Right lobe of liver (tissue), 6 donors: ENCODE data around the gene CMC4. TPM values are rescaled to one million over a fixed set of nuclear protein-coding genes. Genes with fewer than 3 reads are reported as not detected.
A peak's percentile ranks its signal among the peaks of the same experiment; 100 is the strongest.

Experiments used
- ATAC-seq, 4 donors: fragments of 200-7000 bp; cut with Tn5 transposase; one replicate each; pipeline ENCODE4 v1.9.1; 2020; ENCODE audit warnings: mild to moderate bottlenecking in 4 of 4, moderate library complexity in 4 of 4
- DNase-seq, 3 donors: peaks; one replicate each; pipeline ENCODE4 v3.0.0-alpha.2; 2020
- H3K27ac ChIP-seq, 3 donors: fragments of 200-600 bp; one replicate each; pipeline ENCODE4 v1.8.0; 2022
- H3K27me3 ChIP-seq, 2 donors: fragments of 200-600 bp; one replicate each; pipeline ENCODE4 v1.8.0; 2022
- H3K36me3 ChIP-seq, 4 donors: fragments of 200-600 bp; sonication (generic) in 1 of 4; one replicate each; pipeline versions ENCODE4 v1.5.1 to v1.8.0; 2017 to 2022; ENCODE audit warnings: control low read depth in 1 of 4
- H3K4me1 ChIP-seq, 4 donors: fragments of 200-600 bp; sonication (generic) in 1 of 4; one replicate each; pipeline versions ENCODE4 v1.5.1 to v1.8.0; 2017 to 2022; ENCODE audit warnings: control low read depth in 1 of 4
- H3K4me3 ChIP-seq, 3 donors: fragments of 200-600 bp; one replicate each; pipeline ENCODE4 v1.8.0; 2022
- H3K9me3 ChIP-seq, 4 donors: fragments of 200-600 bp; sonication (generic) in 1 of 4; one replicate each; pipeline versions ENCODE4 v1.5.1 to v1.8.0; 2017 to 2022; ENCODE audit warnings: control low read depth in 1 of 4
- POLR2A ChIP-seq: fragments of 450-650 bp; IDR thresholded peaks from one replicate; pipeline ENCODE4 v1.6.1; 2017; ENCODE audit warnings: antibody characterized with exemption, mild to moderate bottlenecking
- WGBS: methylation state at CpG from one replicate; pipeline ENCODE4 v1.1.6; 2018; ENCODE audit warnings: low coverage, low lambda C conversion rate; ENCODE audit not compliant: insufficient coverage; ENCODE audit errors: missing lambda C conversion rate; 5-methylcytosine and 5-hydroxymethylcytosine counted together
- intact Hi-C, 2 donors: fragments of 100-400 bp; cut with DNase I; formaldehyde crosslinking; loops; one replicate each; pipeline versions ENCODE4 v1.11.2 to v1.14.1; 2022
- total RNA-seq, 6 experiments: library from RNA; depleted of rRNA in 2 of 6; stranded (reverse); fragments of >200 nt in 2 of 6; fragmentation: NEBNext Ultra II Directional in 3 of 6; extraction: Animal tissue kit (Norgen Biotek cat#: 25700) in 3 of 6; gene quantifications; one replicate each; pipeline versions ENCODE4 v1.1.0 to v1.2.4, GENCODE V29; 2016 to 2023
- TF ChIP-seq, protein P1 (sequence below), 4 donors: fragments of 200-600 bp in 3 of 4; fragments of 450-650 bp in 1 of 4; IDR thresholded peaks; one replicate each; pipeline versions ENCODE4 v1.5.1 to v1.8.0; 2016 to 2022; ENCODE audit warnings: antibody characterized with exemption in 4 of 4, mild to moderate bottlenecking in 2 of 4
- donor health status: DM: no; HTN: yes; CAD: no.
- donor health status: DM: no; HTN: no; CAD: no.
- donor health status: DM: no; HTN: no; CAD: no.
- donor health status: DM: no; HTN: yes; CAD: no.
- donor health status: DM: no; HTN: yes; CAD: no.

Gene CMC4
- total RNA-seq, 6 experiments from 2014 or later, result 3.9 to 12.2 (median 7.6) TPM

DNA sequence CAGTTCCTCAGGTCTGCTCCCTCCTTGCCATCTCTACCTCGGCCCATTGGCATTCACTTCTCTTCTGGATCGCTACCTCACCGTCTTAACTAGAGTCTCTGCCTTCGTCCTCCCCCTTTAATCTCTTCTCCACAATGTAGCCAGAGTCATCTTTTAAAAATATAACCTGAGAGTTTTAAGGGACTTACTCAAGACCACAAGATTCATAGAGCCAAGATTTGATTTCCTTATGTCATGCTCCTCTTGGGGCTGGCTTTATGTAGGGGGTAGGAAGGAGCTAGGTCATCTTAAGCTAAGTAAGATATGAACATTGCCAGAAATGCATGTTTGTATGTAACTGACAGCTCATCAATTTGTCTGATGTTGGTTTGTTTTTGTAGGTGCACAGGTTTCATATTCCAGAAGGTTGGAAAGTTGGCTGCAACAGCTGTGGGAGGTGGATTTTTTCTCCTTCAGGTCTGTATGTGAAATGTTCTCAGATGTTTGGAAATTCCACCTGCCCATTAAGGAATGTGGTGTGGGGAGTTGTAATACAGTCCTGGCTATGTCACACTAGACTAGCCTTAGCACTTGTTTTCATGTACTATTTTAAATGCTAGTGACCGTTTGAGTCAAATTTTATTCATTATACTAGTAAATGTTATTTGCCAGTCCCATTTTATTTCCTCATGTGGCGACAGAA lies 24.7 kb downstream of the CMC4 start:
- Histone ChIP-seq H3K27me3 (no peaks in the 10 kb centered on the region), H3K36me3 (no peaks in the 10 kb centered on the region), H3K4me3 (no peak overlapping the region), H3K27ac (no peak overlapping the region), H3K9me3 (no peaks in the 10 kb centered on the region), H3K4me1 (no peaks in the 10 kb centered on the region)
- intact Hi-C loops, result no loop called here
- WGBS, result 57% methylated on average over 6 of the region's 6 CpGs
- TF ChIP-seq POLR2A, result no peak
- TF ChIP-seq, protein P1, sequence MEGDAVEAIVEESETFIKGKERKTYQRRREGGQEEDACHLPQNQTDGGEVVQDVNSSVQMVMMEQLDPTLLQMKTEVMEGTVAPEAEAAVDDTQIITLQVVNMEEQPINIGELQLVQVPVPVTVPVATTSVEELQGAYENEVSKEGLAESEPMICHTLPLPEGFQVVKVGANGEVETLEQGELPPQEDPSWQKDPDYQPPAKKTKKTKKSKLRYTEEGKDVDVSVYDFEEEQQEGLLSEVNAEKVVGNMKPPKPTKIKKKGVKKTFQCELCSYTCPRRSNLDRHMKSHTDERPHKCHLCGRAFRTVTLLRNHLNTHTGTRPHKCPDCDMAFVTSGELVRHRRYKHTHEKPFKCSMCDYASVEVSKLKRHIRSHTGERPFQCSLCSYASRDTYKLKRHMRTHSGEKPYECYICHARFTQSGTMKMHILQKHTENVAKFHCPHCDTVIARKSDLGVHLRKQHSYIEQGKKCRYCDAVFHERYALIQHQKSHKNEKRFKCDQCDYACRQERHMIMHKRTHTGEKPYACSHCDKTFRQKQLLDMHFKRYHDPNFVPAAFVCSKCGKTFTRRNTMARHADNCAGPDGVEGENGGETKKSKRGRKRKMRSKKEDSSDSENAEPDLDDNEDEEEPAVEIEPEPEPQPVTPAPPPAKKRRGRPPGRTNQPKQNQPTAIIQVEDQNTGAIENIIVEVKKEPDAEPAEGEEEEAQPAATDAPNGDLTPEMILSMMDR (IDR thresholded peaks at IDR 0.05), result no peak
- no peak for ATAC-seq
- DNase-seq, result no peak

DNA sequence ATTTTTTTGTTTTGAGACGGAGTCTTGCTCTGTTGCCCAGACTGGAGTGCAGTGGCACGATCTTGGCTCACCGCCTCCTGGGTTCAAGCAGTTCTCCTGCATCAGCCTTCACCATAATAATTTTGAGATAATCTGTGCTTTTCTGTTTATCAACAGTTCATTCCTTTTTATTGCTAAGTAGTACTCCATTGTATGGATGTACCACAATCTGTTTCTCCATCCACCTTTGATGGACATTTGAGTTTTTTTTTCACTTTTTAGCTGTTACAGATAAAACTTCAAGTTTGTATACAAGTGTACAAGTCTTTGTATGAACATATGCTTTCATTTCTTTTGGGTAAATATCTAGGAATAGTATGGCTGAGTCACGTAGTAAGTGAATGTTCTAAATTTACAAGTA lies 35.2 kb downstream of the CMC4 start:
- TF ChIP-seq, protein P1 (IDR thresholded peaks at IDR 0.05), result no peak
- no peak for TF ChIP-seq POLR2A
- intact Hi-C loops, result no loop called here
- H3K9me3 ChIP-seq, result no peaks in the 10 kb centered on the region
- H3K36me3 ChIP-seq, result no peaks in the 10 kb centered on the region
- H3K27ac ChIP-seq, result no peak overlapping the region
- H3K27me3 ChIP-seq, result no peaks in the 10 kb centered on the region
- WGBS, result 70% methylated on average over 4 of the region's 4 CpGs
- no peaks in the 10 kb centered on the region for H3K4me1 ChIP-seq
- no peak for ATAC-seq
- DNase-seq, result no peak
- no peak overlapping the region for H3K4me3 ChIP-seq

DNA sequence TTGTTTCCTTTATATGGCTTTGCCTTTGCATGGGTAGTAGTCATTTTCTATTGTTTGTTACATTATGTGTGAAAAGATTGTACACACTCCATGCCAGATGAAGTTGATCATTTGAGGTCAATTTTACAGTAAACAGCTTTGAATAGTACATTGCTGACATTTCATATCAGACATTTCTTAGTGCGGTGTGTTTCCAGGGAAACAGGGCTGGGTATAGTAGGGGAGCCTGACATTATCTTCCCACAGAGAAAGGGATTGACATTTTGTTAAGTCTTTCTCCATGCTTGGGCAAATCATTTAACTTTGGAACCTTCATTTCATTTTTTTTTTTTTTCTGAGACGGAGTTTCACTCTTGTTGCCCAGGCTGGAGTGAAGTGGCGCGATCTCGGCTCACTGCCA lies 39.3 kb downstream of the CMC4 start:
- no peak for TF ChIP-seq POLR2A
- TF ChIP-seq, protein P1 (IDR thresholded peaks at IDR 0.05), result no peak
- Histone ChIP-seq H3K27ac (no peak overlapping the region), H3K9me3 (no peaks in the 10 kb centered on the region), H3K4me3 (no peak overlapping the region), H3K36me3 (no peaks in the 10 kb centered on the region), H3K27me3 (no peaks in the 10 kb centered on the region), H3K4me1 (no peaks in the 10 kb centered on the region)
- WGBS, result 59% methylated on average over 5 of the region's 5 CpGs
- ATAC-seq, result no peak
- intact Hi-C loops, result no loop called here
- DNase-seq, result no peak

DNA sequence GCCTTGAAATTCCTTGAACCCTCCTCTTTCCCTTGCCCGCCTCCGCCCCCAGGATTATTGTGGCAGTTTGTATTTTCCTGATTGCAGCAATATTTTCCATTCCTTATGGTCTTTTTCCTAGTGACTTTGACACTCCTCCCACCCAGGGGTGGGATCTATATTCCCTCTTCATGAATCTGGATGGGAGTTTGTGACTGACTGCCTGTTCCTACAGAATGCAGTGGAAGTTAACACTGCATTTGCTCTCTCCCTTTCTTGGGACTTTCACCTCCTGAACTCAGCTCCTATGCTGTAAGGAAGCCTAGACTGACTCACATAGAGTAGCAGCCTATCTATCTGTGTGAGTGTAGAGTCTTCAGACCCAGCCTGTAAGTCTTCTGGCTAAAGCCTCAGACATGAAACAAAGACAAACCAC lies 42.1 kb downstream of the CMC4 start:
- Histone ChIP-seq H3K9me3 (no peaks in the 10 kb centered on the region), H3K4me3 (no peak overlapping the region), H3K36me3 (no peaks in the 10 kb centered on the region), H3K4me1 (no peaks in the 10 kb centered on the region), H3K27ac (peak overlapping the region in 1 of 3 donors; percentile 93), H3K27me3 (no peaks in the 10 kb centered on the region)
- WGBS, result 39% methylated on average over 2 of the region's 2 CpGs
- DNase-seq (no peak), ATAC-seq (no peak)
- intact Hi-C loops, result no loop called here
- TF ChIP-seq, protein P1 (IDR thresholded peaks at IDR 0.05), result no peak
- no peak for TF ChIP-seq POLR2A
